Stimulated activated CD4-positive, alpha-beta T cell treated with anti-CD3 and anti-CD28 coated beads, Interleukin-12 subunit alpha, Interleukin-12 subunit beta, amount 100 ng/mL, for 4 hours (primary cell): ENCODE results near the gene CNN3.

Experiments
- DNase-seq: peaks from one replicate; pipeline ENCODE4 v3.0.0-alpha.2; 2020

CNN3 gene

GRCh38 chr1:94887106-94887505, 39.8 kb downstream of the CNN3 start:
- DNase-seq, result no peak

- no peak for DNase-seq
Measured at GRCh38 chr1:94886361-94886760, 40.5 kb downstream of the CNN3 start.

DNA sequence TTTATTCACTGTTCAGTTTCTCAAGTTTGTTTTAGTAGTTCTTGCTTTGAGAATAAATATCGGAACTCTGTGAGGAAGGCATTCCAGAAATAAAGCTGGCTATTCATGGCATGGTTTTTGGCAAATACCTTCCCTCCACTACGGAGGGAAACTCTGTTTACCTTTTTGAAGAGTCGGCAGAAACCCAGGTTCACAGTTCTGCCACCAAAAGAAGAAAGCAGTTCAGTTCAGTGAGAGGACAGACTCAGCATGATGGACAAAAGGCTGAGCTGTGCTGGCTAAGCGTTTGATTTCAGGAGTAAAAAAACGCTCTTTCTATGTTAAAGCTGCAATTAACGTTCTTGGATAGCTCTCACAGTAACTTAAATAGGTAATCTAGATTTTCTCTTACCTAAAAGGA, 42.4 kb downstream of the CNN3 start:
- no peak for DNase-seq

- DNase-seq, result no peak
Measured at GRCh38 chr1:94884106-94884505, 42.8 kb downstream of the CNN3 start.

- no peak for DNase-seq
Measured at GRCh38 chr1:94883691-94884090, 43.2 kb downstream of the CNN3 start.

DNA sequence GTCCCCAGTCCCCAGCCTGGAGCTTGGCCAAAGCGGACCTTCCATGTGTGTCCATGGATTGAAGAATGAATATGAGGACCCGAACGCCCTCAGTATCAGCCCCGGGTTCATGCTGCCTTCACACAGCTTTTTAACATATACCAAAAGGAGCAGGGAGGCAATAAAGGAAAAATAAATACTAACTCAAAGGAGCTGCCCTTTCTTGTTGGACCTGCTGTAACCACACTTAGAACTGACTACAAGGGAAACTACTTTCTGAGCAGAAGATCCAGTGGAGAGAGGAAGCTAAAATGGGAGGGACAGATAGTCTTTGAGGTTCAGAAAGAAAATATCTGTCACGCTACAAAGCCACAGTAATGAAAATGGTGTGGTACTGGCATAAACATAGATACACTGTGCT, 48.6 kb downstream of the CNN3 start:
- DNase-seq, result no peak

- DNase-seq, result no peak
Measured at GRCh38 chr1:94876362-94876761, 50.5 kb downstream of the CNN3 start.

DNA sequence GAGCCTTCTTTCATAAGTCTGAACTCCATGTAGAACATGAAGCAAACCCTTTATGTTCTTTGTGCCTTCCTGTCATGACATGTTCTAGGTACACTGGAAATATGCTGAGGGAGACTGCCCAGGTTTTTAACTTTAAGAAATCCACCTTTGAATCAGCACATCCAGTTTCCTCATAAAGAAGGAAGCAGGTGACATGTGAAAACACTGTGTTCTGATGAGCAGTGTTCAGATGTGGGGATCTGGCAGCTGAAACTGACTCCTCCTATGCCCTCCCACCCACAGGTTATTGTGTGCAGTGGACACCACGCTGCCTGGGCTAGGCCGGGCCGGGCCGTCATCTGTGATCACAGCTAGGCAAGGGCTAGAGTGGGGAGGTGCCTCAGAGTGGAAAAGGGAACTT, 51.1 kb downstream of the CNN3 start:
- no peak for DNase-seq

- no peak for DNase-seq
Measured at GRCh38 chr1:94874423-94874822, 52.5 kb downstream of the CNN3 start.

DNA sequence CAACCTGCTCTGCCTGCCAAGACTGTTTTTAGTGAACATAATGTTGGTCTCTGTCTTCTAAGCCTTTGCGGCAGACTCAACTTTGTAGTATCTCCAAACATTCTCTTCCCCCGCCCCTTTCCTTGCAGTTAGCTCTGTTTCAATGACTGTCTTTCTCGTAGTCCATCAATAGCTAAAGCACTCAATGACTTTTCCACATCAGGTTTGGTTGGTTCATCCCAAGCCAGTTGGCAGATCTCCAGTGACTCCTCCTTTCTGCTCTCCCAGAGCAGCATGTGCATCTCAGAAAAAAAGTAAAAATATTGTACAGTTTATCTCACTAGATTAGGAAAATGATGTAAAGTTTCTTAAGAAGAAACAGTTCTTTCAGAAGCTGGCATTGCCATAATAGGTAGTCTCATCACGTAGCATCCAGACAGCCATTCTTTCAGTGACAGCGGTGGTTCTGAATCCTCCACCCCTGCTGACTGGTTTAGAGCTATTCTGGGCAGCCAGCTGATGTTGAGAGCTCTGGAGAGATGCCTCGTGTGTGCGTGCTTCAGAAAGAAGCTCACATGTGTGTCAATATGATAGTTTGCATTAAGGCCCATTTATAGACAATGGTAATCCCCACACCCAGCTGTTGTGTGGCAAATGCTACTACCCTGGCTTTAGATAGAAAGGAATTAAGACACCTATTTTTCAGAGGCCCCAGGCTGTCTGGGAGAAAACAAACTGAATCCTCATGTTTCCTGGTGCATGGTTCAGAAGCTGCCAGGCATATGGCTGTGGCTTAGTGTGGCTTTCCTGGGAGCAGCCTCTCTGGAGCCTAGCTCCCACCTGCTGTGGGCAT, 53.2 kb downstream of the CNN3 start:
- DNase-seq, result no peak

DNA sequence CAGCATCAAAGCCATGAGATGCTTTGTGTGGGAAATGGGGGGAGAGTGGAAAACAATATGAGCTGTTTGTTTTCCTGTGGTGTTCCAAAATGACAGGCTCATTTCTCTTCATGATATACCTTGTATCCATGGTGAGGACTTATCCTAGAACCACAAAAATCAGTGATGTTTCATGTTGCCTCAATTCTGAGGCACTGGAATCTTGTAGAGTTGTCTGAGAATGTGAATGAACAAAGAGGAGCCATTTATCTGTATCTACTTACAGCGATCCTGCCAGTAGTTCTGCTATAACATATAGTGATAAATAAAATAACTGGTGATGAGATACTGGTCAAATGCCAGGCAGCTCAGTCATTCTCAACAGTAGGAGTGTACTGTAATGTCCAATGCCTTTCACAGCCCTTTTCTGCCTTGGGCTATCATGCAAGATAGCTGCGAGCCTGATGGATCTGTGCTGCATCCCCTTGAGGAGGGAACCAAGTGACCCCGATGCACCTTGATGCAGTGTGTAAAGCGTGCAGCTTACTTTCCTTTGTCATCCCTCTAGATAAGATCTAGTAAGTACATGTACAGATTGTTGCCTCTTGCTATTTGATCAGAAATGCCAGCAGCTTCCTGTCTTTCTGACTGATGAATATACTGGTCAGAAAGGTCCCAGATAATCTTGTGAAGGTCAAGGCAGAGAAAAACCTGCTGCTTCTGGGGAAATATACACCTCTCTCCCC, 54.0 kb downstream of the CNN3 start:
- DNase-seq, result no peak

DNA sequence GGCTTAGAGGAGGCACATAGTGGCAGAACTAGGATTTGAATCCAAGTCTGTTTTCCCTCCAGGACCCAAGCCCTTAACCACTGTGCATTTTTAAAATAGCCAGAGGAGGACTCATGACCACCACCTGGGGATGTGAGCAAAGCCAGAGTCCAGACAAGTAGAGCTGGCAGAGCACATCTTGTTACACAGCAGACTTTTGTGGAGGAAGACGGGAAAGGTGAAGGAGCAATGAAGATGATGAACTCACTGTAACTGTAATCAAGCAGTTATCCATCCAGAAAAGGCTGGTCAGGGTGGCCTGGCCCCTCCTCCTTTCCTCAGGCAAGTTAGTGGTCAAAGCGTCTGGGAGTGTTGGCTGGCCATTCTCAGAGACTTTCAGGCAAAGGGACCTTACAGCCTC, 55.9 kb downstream of the CNN3 start:
- no peak for DNase-seq

- DNase-seq, result no peak
Measured at GRCh38 chr1:94866164-94866807, 60.6 kb downstream of the CNN3 start.

DNA sequence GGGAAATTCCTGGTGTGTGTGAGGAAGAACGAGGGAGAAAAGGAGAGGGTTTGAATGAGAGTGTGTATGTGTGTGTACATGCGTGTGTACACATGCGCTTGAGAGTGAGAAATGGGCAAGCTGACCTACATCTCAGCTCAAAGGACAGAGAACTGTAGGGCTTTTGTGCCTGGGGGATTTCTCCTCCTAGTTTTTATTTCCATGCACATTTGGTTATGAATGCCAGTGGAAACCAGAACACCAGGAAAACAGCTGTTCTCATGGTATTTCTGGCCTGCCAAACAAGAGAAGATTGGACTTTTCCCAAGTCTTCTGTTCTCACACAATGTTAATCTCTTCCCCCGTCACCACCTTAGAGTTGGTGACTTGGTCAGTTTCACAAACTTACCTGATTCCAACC, 61.5 kb downstream of the CNN3 start:
- no peak for DNase-seq

DNA sequence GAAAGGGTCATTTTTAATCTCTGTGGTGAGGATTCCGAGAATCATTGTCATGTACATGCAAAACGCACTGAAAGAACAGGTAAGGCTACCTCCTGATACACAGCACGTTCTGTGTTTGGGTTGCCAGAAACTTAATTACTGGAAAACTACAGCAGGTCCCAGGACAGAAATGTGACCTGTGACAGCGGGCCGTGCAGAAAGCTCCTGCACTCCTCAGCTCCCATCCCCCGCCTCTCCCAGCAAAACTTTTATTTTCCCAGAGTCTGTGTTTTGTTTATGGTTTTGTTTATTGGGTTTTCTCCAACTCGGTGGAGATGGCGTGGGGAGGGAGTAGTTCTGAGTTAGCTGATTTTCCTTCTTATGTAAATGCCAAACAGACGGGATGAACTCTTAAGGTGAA, 62.1 kb downstream of the CNN3 start:
- DNase-seq, result no peak

DNA sequence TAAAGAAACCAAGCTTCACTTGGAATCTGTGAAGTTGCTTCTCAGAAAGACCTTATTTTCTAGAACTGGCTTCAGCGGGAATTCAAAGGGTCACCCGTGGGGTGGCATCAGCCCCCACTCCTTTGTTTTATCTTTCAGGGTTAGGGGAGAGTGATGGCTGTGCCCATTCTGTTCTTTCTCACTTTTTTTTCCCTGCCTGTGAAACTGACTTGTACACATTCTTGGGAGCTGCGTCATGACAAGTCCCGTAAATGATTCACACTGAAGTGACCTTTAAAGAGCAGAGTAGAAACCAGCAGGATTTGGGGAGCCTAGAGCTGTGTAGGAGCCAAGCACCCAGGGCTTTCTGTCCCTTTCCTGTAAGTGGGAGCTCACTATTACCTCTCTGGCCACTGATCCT, 63.0 kb downstream of the CNN3 start:
- no peak for DNase-seq

DNA sequence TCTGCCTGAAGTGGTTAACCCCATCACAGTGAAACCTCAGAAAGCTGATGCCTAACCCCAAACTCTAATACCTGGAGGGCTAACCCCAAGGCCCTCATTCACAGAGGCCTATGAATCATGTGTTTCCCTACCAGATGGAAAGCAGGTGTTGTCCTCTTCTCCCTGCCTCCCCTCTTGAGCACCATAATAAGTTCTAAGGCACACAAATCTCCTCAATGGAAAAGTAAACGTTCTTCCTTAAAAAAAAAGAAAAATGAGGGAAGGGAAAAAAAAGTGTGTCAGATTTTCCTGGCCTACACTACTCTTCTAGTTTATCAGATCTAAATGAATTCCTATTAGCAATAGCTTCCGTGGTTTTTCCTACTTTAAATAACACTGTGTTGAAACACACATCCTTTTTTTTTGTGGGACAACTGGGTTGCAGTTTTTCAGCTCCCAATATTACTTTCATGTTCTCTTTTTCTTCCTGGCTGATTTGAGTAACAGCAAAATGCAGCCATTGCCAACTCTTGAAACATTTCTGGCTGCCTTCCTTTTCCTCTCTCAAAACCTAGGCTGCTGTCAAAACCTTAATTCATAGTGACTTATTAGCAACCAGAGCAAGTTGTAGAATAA, 63.5 kb downstream of the CNN3 start:
- no peak for DNase-seq

DNA sequence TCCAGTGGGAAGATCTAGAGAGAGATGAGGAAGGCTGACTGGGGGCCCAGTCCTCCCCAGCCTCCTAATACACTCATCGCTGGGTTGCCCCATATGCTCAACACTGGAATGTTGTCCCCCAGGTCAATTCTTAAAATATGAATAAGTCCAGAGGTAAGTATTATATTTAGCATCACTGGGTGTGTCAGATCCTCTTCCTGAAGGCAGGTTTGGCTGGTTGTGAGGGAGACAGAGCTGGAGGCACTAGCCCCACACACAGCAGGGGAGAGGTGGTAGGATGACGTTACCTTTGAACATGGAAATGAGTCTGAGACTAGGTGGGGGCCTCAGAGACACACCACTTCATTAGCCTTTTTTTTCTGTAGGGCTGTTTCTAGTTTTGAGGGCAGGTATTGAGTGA, 64.2 kb downstream of the CNN3 start:
- no peak for DNase-seq

GRCh38 chr1:94859174-94859573, 67.7 kb downstream of the CNN3 start:
- no peak for DNase-seq

GRCh38 chr1:94858276-94858675, 68.6 kb downstream of the CNN3 start:
- no peak for DNase-seq

- DNase-seq, result no peak
Measured at GRCh38 chr1:94856868-94857267, 70.0 kb downstream of the CNN3 start.

DNA sequence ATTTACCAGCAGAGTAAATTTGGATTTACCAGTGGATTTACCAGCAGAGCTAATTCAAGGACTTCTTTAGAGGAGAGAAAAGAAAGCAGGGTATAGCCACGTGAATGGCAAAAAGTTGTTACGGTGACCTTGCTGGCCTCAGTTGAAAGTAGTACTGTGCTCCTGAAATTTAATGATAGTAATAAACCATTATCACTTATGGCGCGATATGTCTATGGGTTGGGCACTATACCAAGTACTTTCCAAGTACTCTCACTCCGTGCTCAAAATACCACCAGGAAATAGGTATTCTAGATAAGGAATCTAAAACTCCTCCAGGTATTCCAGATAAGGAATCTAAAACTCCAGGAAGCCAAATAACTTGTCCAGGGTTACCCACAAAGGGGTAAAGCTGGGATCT, 70.9 kb downstream of the CNN3 start:
- DNase-seq, result no peak

- DNase-seq, result no peak
Measured at GRCh38 chr1:94855307-94855700, 71.6 kb downstream of the CNN3 start.
